Astrocyte of the cerebellum (primary cell): ENCODE measurements around the gene VRTN.
"Not testable (repeated sequence)": the region's sequence is repeated elsewhere in the genome, so short reads cannot be mapped to it uniquely, and the experiment has no call there.

ENCODE experiments used
- DNase-seq: peaks from one replicate; pipeline ENCODE4 v3.0.0-alpha.2; 2011; ENCODE audit warnings: low read depth
- H3K4me3 ChIP-seq: 2 replicates; pipeline ENCODE4 v1.5.1; 2011; ENCODE audit warnings: mild to moderate bottlenecking, low read depth, low read length, moderate library complexity
- CTCF ChIP-seq: IDR thresholded peaks from 2 replicates; pipeline ENCODE4 v1.5.1; 2012; ENCODE audit warnings: low read length, low read depth, moderate library complexity, mild to moderate bottlenecking; ENCODE audit errors: missing control alignments
- in situ Hi-C: cut with HindIII; loops from 2 replicates; pipeline ENCODE4 v1.10.0; 2017; ENCODE audit warnings: low sequenced_read_pairs

Gene VRTN

GRCh38 chr14:74377976-74378690 lies 29.9 kb downstream of the VRTN start:
- DNase-seq = no peak
- in situ Hi-C loops = no loop called here
- TF ChIP-seq CTCF = no peak
- no peak overlapping the region for H3K4me3 ChIP-seq

GRCh38 chr14:74380172-74380571 lies 31.9 kb downstream of the VRTN start:
- no peak for TF ChIP-seq CTCF
- no peak for DNase-seq
- no peak overlapping the region for H3K4me3 ChIP-seq
- in situ Hi-C loops = no loop called here

- in situ Hi-C loops = no loop called here
- TF ChIP-seq CTCF = no peak
- no peak overlapping the region for H3K4me3 ChIP-seq
- DNase-seq = no peak
These were observed 32.6 kb downstream of the VRTN start for GRCh38 chr14:74380845-74381244.

GRCh38 chr14:74381571-74381970 lies 33.3 kb downstream of the VRTN start:
- DNase-seq, in situ Hi-C loops: not testable (repeated sequence)

GRCh38 chr14:74382231-74382630 lies 34.0 kb downstream of the VRTN start:
- in situ Hi-C loops = no loop called here
- no peak for DNase-seq
- TF ChIP-seq CTCF = no peak
- no peak overlapping the region for H3K4me3 ChIP-seq

More at GRCh38 chr14:74381571-74381970, 33.3 kb downstream of the VRTN start:
- not testable (repeated sequence) for H3K4me3 ChIP-seq

GRCh38 chr14:74389980-74390379 lies 41.7 kb downstream of the VRTN start:
- in situ Hi-C loops = no loop called here
- H3K4me3 ChIP-seq = no peak overlapping the region
- no peak for DNase-seq
- TF ChIP-seq CTCF = no peak

GRCh38 chr14:74390505-74390904 lies 42.2 kb downstream of the VRTN start:
- in situ Hi-C loops, H3K4me3 ChIP-seq, DNase-seq: not testable (repeated sequence)

GRCh38 chr14:74391479-74391878 lies 43.2 kb downstream of the VRTN start:
- in situ Hi-C loops = no loop called here
- H3K4me3 ChIP-seq = no peak overlapping the region
- DNase-seq = no peak
- no peak for TF ChIP-seq CTCF
